HEK293 (cell line): ENCODE results near the gene AFF2.

Experiments
- CTCF ChIA-PET: fragments of 350-600 bp; formaldehyde crosslinking; extraction: SDS; loops from one replicate; lab custom pipeline; 2021; ENCODE audit warnings: antibody characterized with exemption; lab: Yijun Ruan, JAX
- POLR2A ChIA-PET: fragments of 300-600 bp; formaldehyde crosslinking; extraction: SDS; loops from one replicate; lab custom pipeline; 2020; ENCODE audit warnings: antibody characterized with exemption, inconsistent platforms; lab: Yijun Ruan, JAX
- H3K27ac ChIP-seq: fragments of 200-500 bp; sonication (Bioruptor generic); 2 replicates; pipeline ENCODE4 v1.5.1; 2014; ENCODE audit warnings: low read depth, low read length, control low read depth, inconsistent platforms; ENCODE audit errors: extremely low read depth
- H3K36me3 ChIP-seq, 2 experiments: fragments of 200-500 bp in 1 of 2; sonication (Bioruptor generic) in 1 of 2; 1 replicate in 1 of 2; 2 replicates in 1 of 2; pipeline ENCODE4 v1.5.1; 2014 to 2017; ENCODE audit warnings: inconsistent platforms in 2 of 2, low read length in 2 of 2; ENCODE audit not compliant: control insufficient read depth in 2 of 2, insufficient read depth in 1 of 2
- H3K4me1 ChIP-seq: fragments of 200-500 bp; sonication (Bioruptor generic); 2 replicates; pipeline ENCODE4 v1.5.1; 2014; ENCODE audit warnings: mild to moderate bottlenecking, low read length, inconsistent platforms; ENCODE audit not compliant: control insufficient read depth, insufficient read depth
- H3K4me3 ChIP-seq: 2 replicates; pipeline ENCODE4 v1.5.1; 2011; ENCODE audit warnings: low read depth, mild to moderate bottlenecking, control low read depth, low read length, moderate library complexity
- H3K9me3 ChIP-seq: fragments of 200-500 bp; sonication (Bioruptor generic); 2 replicates; pipeline ENCODE4 v1.5.1; 2014; ENCODE audit warnings: low read depth, low read length, inconsistent platforms; ENCODE audit not compliant: control insufficient read depth, insufficient read depth
- HOXD13 ChIP-seq: sonication (generic); formaldehyde crosslinking; IDR thresholded peaks from 2 replicates; pipeline ENCODE4 v1.8.0; 2022; ENCODE audit warnings: missing genetic modification reagents, borderline replicate concordance
- IKZF3 ChIP-seq: fragments of 450-650 bp; IDR thresholded peaks from 2 replicates; pipeline ENCODE4 v1.5.0; 2018; ENCODE audit warnings: missing biosample characterization, mild to moderate bottlenecking, missing genetic modification characterization, moderate library complexity
- KLF7 ChIP-seq: fragments of 450-650 bp; formaldehyde crosslinking; IDR thresholded peaks from 2 replicates; pipeline ENCODE4 v1.5.1; 2016; ENCODE audit warnings: missing biosample characterization, missing genetic modification characterization, borderline replicate concordance
- KLF9 ChIP-seq: fragments of 450-650 bp; formaldehyde crosslinking; IDR thresholded peaks from 2 replicates; pipeline ENCODE4 v1.5.1; 2016; ENCODE audit warnings: missing biosample characterization, missing genetic modification characterization, low read depth
- MZF1 ChIP-seq: fragments of 450-650 bp; formaldehyde crosslinking; IDR thresholded peaks from 2 replicates; pipeline ENCODE4 v1.5.1; 2017; ENCODE audit warnings: missing biosample characterization, missing genetic modification characterization, borderline replicate concordance
- SETDB1 ChIP-seq: IDR thresholded peaks from one replicate; pipeline ENCODE4 v1.6.1; 2017; ENCODE audit warnings: mild to moderate bottlenecking, low read length, moderate library complexity, mixed read lengths; ENCODE audit not compliant: insufficient read length
- SP7 ChIP-seq: fragments of 450-650 bp; formaldehyde crosslinking; IDR thresholded peaks from 2 replicates; pipeline ENCODE4 v1.5.1; 2016; ENCODE audit warnings: missing biosample characterization, missing genetic modification characterization
- TRIM28 ChIP-seq: IDR thresholded peaks from 2 replicates; pipeline ENCODE4 v1.6.1; 2011; ENCODE audit warnings: low read length, control low read depth, borderline replicate concordance
- WT1 ChIP-seq: fragments of 450-650 bp; formaldehyde crosslinking; IDR thresholded peaks from 2 replicates; pipeline ENCODE4 v1.5.1; 2016; ENCODE audit warnings: missing biosample characterization, missing genetic modification characterization
- ZBTB17 ChIP-seq: fragments of 450-650 bp; formaldehyde crosslinking; IDR thresholded peaks from 2 replicates; pipeline ENCODE4 v1.5.1; 2016; ENCODE audit warnings: missing biosample characterization, missing genetic modification characterization
- ZNF138 ChIP-seq: fragments of 450-650 bp; formaldehyde crosslinking; IDR thresholded peaks from 2 replicates; pipeline ENCODE4 v1.5.1; 2016; ENCODE audit warnings: missing biosample characterization, missing genetic modification characterization, borderline replicate concordance
- ZNF155 ChIP-seq: fragments of 450-650 bp; formaldehyde crosslinking; IDR thresholded peaks from 2 replicates; pipeline ENCODE4 v1.5.1; 2016; ENCODE audit warnings: missing biosample characterization, missing genetic modification characterization
- ZNF175 ChIP-seq: fragments of 450-650 bp; formaldehyde crosslinking; IDR thresholded peaks from 2 replicates; pipeline ENCODE4 v1.5.1; 2016; ENCODE audit warnings: missing biosample characterization, missing genetic modification characterization
- ZNF221 ChIP-seq: fragments of 450-650 bp; formaldehyde crosslinking; IDR thresholded peaks from 2 replicates; pipeline ENCODE4 v1.5.1; 2017; ENCODE audit warnings: missing biosample characterization, missing genetic modification characterization, borderline replicate concordance
- ZNF23 ChIP-seq: fragments of 450-650 bp; formaldehyde crosslinking; IDR thresholded peaks from 2 replicates; pipeline ENCODE4 v1.5.1; 2016; ENCODE audit warnings: missing biosample characterization, missing genetic modification characterization, borderline replicate concordance
- ZNF274 ChIP-seq, 2 experiments: fragments of 200-500 bp in 1 of 2; fragments of 450-650 bp in 1 of 2; sonication (Bioruptor generic) in 1 of 2; formaldehyde crosslinking in 1 of 2; IDR thresholded peaks; 2 replicates each; pipeline versions ENCODE4 v1.5.1 to v1.6.1; 2014 to 2016; ENCODE audit warnings: borderline replicate concordance in 1 of 2, inconsistent platforms in 1 of 2, low read length in 1 of 2, missing biosample characterization in 1 of 2, missing genetic modification characterization in 1 of 2
- ZNF529 ChIP-seq: fragments of 450-650 bp; formaldehyde crosslinking; IDR thresholded peaks from 2 replicates; pipeline ENCODE4 v1.5.1; 2017; ENCODE audit warnings: missing genetic modification characterization, missing biosample characterization; ENCODE audit not compliant: insufficient replicate concordance
- ZNF548 ChIP-seq: fragments of 450-650 bp; formaldehyde crosslinking; IDR thresholded peaks from 2 replicates; pipeline ENCODE4 v1.5.1; 2016; ENCODE audit warnings: missing biosample characterization, missing genetic modification characterization
- ZNF664 ChIP-seq: fragments of 450-650 bp; formaldehyde crosslinking; IDR thresholded peaks from 2 replicates; pipeline ENCODE4 v1.5.1; 2016; ENCODE audit warnings: missing biosample characterization, missing genetic modification characterization
- ZNF791 ChIP-seq: fragments of 450-650 bp; formaldehyde crosslinking; IDR thresholded peaks from 2 replicates; pipeline ENCODE4 v1.5.1; 2016; ENCODE audit warnings: missing biosample characterization, missing genetic modification characterization
- TF ChIP-seq, protein P1 (sequence below): fragments of 450-650 bp; formaldehyde crosslinking; IDR thresholded peaks from 2 replicates; pipeline ENCODE4 v1.5.1; 2016; ENCODE audit warnings: missing biosample characterization, missing genetic modification characterization
- TF ChIP-seq, protein P2 (sequence below): fragments of 450-650 bp; formaldehyde crosslinking; IDR thresholded peaks from 2 replicates; pipeline ENCODE4 v1.5.1; 2016; ENCODE audit warnings: missing biosample characterization, missing genetic modification characterization
- TF ChIP-seq, protein P3 (sequence below): IDR thresholded peaks from 2 replicates; pipeline ENCODE4 v1.6.1; 2011; ENCODE audit warnings: mild to moderate bottlenecking, low read depth, low read length, borderline replicate concordance
- TF ChIP-seq, protein P4 (sequence below): fragments of 450-650 bp; formaldehyde crosslinking; IDR thresholded peaks from 2 replicates; pipeline ENCODE4; 2016; ENCODE audit warnings: missing biosample characterization, missing genetic modification characterization
- TF ChIP-seq, protein P5 (sequence below): fragments of 450-650 bp; formaldehyde crosslinking; IDR thresholded peaks from 2 replicates; pipeline ENCODE4 v1.5.1; 2016; ENCODE audit warnings: missing biosample characterization, missing genetic modification characterization

The AFF2 gene

DNA sequence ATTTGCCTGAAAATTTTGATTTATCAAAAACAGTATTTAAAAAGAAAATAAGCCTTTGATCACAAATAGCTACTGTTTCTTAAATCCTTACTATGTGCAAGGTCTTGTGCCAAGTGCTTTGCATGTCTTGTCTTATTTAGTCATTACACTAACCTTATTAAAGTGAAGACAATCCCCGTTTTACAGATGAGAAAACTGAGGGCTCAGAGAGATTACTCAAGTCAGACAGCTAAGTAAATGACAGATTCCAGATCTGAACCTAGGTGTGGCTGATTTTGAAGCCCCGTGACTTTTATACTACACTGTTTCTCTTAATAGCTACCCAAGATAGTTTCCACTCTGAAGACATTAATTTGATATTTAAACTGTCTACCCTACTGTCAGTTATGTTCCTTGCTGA is 38.2 kb downstream of the AFF2 start:
- Histone ChIP-seq H3K4me3 (no peak overlapping the region), H3K36me3 (no peaks in the 10 kb centered on the region), H3K27ac (no peak overlapping the region), H3K9me3 (no peaks in the 10 kb centered on the region), H3K4me1 (no peaks in the 10 kb centered on the region)
- TF ChIP-seq ZNF221 (no peak), WT1 (no peak)
- CTCF ChIA-PET: interaction anchor here (1.1 to 4.4 kb wide), 2 partner anchors 8 to 14 kb away, joined by 4 to 40 read pairs; no protein-coding TSS in a partner anchor
- POLR2A ChIA-PET: no interaction called here

DNA sequence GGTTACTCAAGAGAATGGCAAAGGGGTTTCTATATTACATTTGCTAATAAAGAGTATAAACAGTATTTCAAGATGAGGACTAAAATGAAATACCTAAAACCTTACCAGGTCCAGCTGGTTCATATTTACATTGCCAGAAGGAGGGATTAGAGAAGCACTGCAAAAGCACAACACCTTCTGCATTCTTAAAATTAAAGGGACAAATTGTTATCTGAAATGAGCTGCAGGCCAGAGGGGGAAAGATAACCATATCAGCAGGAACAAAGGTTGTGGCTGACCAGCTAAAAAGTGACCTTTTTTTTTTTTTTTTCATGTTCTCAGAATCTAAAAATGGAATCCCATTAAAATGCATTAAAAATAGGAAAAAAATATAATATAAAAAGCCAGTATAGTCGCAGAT is 39.7 kb downstream of the AFF2 start:
- no peaks in the 10 kb centered on the region for H3K9me3 ChIP-seq
- no peaks in the 10 kb centered on the region for H3K4me1 ChIP-seq
- TF ChIP-seq ZNF548 (tag by site-specific recombination) (no peak), ZNF138 (tag by site-specific recombination) (no peak), ZNF529 (no peak), ZNF664 (no peak), SP7 (tag by site-specific recombination) (no peak), ZNF791 (tag by site-specific recombination) (no peak), ZNF175 (tag by site-specific recombination) (no peak), KLF7 (no peak), ZNF155 (no peak), HOXD13 (no peak), ZBTB17 (tag by site-specific recombination) (no peak), TRIM28 (no peak)
- TF ChIP-seq, protein P1, sequence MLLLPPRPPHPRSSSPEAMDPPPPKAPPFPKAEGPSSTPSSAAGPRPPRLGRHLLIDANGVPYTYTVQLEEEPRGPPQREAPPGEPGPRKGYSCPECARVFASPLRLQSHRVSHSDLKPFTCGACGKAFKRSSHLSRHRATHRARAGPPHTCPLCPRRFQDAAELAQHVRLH: no peak
- TF ChIP-seq, protein P2, sequence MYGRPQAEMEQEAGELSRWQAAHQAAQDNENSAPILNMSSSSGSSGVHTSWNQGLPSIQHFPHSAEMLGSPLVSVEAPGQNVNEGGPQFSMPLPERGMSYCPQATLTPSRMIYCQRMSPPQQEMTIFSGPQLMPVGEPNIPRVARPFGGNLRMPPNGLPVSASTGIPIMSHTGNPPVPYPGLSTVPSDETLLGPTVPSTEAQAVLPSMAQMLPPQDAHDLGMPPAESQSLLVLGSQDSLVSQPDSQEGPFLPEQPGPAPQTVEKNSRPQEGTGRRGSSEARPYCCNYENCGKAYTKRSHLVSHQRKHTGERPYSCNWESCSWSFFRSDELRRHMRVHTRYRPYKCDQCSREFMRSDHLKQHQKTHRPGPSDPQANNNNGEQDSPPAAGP (tag by site-specific recombination): no peak
- TF ChIP-seq, protein P3, sequence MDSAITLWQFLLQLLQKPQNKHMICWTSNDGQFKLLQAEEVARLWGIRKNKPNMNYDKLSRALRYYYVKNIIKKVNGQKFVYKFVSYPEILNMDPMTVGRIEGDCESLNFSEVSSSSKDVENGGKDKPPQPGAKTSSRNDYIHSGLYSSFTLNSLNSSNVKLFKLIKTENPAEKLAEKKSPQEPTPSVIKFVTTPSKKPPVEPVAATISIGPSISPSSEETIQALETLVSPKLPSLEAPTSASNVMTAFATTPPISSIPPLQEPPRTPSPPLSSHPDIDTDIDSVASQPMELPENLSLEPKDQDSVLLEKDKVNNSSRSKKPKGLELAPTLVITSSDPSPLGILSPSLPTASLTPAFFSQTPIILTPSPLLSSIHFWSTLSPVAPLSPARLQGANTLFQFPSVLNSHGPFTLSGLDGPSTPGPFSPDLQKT: no peak
- TF ChIP-seq, protein P4, sequence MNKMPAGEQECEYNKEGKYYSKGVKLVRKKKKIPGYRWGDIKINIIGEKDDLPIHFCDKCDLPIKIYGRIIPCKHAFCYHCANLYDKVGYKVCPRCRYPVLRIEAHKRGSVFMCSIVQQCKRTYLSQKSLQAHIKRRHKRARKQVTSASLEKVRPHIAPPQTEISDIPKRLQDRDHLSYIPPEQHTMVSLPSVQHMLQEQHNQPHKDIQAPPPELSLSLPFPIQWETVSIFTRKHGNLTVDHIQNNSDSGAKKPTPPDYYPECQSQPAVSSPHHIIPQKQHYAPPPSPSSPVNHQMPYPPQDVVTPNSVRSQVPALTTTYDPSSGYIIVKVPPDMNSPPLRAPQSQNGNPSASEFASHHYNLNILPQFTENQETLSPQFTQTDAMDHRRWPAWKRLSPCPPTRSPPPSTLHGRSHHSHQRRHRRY (tag by site-specific recombination): no peak
- POLR2A ChIA-PET: no interaction called here
- no peak overlapping the region for H3K27ac ChIP-seq
- H3K4me3 ChIP-seq: no peak overlapping the region
- CTCF ChIA-PET: interaction anchor here (0.7 to 4.4 kb wide), 3 partner anchors 9 to 747 kb away, joined by 3 to 40 read pairs (median 5); no protein-coding TSS in a partner anchor
- H3K36me3 ChIP-seq: no peaks in the 10 kb centered on the region

DNA sequence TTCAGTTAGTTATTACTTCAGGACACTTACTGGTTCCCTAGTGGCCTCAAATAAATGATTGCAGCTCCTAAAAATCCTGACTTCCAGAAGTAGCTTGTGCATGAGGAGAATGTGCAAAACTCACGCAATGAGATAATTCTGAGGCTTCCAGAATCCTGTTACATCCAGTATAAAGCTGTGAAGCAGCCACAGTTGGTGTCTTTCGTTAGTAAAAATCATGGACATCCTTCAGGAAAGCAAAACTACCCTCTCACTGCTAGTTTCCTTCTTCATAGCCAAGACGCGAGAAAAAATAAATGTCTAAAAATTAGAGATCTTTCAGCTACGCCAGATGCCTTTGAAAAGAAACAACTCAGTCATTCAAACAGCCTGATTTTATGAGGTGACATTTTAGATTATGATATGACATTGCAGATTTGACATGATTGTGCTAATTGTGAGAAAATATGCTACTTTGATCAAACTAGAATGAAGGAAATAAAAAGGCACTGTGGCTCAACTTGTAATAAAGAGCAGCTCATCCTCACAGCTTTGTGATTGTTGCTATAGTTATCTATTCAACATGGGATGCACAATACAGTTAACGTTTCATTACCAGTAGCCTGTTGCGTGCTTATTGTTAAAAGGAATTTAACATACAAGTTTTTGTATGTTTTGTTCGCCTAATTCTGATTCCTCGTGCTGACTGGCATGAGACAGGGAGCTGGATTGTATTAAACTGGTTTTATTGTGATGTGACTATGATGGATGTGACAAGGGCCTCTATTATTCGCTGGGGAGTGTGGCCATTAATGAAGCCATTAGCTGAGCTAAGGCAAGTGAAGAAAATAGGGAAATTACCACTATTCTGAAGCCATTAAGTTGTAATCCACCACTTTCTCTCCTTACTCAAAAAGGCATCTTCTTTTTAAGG is 40.5 kb downstream of the AFF2 start:
- no peak overlapping the region for H3K4me3 ChIP-seq
- CTCF ChIA-PET: interaction anchor here (0.5 to 4.4 kb wide), 5 partner anchors 10 to 481 kb away, joined by 3 to 40 read pairs (median 3); no protein-coding TSS in a partner anchor
- no peaks in the 10 kb centered on the region for H3K4me1 ChIP-seq
- H3K9me3 ChIP-seq: no peaks in the 10 kb centered on the region
- H3K27ac ChIP-seq: no peak overlapping the region
- H3K36me3 ChIP-seq: no peaks in the 10 kb centered on the region
- POLR2A ChIA-PET: no interaction called here
- TF ChIP-seq ZNF274 (IDR thresholded peaks at IDR 0.05; ENCODE audit: low read length) (no peak), ZNF274 (tag by site-specific recombination; IDR thresholded peaks at IDR 0.05; ENCODE audit: borderline replicate concordance) (no peak), KLF9 (tag by site-specific recombination) (no peak), ZNF23 (tag by site-specific recombination) (no peak), MZF1 (tag by site-specific recombination) (no peak), IKZF3 (tag by site-specific recombination) (no peak), SETDB1 (no peak)
- TF ChIP-seq, protein P5, sequence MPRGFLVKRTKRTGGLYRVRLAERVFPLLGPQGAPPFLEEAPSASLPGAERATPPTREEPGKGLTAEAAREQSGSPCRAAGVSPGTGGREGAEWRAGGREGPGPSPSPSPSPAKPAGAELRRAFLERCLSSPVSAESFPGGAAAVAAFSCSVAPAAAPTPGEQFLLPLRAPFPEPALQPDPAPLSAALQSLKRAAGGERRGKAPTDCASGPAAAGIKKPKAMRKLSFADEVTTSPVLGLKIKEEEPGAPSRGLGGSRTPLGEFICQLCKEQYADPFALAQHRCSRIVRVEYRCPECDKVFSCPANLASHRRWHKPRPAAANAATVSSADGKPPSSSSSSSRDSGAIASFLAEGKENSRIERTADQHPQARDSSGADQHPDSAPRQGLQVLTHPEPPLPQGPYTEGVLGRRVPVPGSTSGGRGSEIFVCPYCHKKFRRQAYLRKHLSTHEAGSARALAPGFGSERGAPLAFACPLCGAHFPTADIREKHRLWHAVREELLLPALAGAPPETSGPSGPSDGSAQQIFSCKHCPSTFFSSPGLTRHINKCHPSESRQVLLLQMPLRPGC: no peak
